HEK293 (cell line): ENCODE results near the gene LRP6.

Experiments used
- CTCF ChIA-PET: fragments of 350-600 bp; formaldehyde crosslinking; extraction: SDS; loops from one replicate; lab custom pipeline; 2021; ENCODE audit warnings: antibody characterized with exemption; lab: Yijun Ruan, JAX
- POLR2A ChIA-PET: fragments of 300-600 bp; formaldehyde crosslinking; extraction: SDS; loops from one replicate; lab custom pipeline; 2020; ENCODE audit warnings: antibody characterized with exemption, inconsistent platforms; lab: Yijun Ruan, JAX
- H3K27ac ChIP-seq: fragments of 200-500 bp; sonication (Bioruptor generic); 2 replicates; pipeline ENCODE4 v1.5.1; 2014; ENCODE audit warnings: low read depth, low read length, control low read depth, inconsistent platforms; ENCODE audit errors: extremely low read depth
- H3K36me3 ChIP-seq, 2 experiments: fragments of 200-500 bp in 1 of 2; sonication (Bioruptor generic) in 1 of 2; 1 replicate in 1 of 2; 2 replicates in 1 of 2; pipeline ENCODE4 v1.5.1; 2014 to 2017; ENCODE audit warnings: inconsistent platforms in 2 of 2, low read length in 2 of 2; ENCODE audit not compliant: control insufficient read depth in 2 of 2, insufficient read depth in 1 of 2
- H3K4me1 ChIP-seq: fragments of 200-500 bp; sonication (Bioruptor generic); 2 replicates; pipeline ENCODE4 v1.5.1; 2014; ENCODE audit warnings: mild to moderate bottlenecking, low read length, inconsistent platforms; ENCODE audit not compliant: control insufficient read depth, insufficient read depth
- H3K4me3 ChIP-seq: 2 replicates; pipeline ENCODE4 v1.5.1; 2011; ENCODE audit warnings: low read depth, mild to moderate bottlenecking, control low read depth, low read length, moderate library complexity
- H3K9me3 ChIP-seq: fragments of 200-500 bp; sonication (Bioruptor generic); 2 replicates; pipeline ENCODE4 v1.5.1; 2014; ENCODE audit warnings: low read depth, low read length, inconsistent platforms; ENCODE audit not compliant: control insufficient read depth, insufficient read depth
- BCL11B ChIP-seq: fragments of 450-650 bp; formaldehyde crosslinking; IDR thresholded peaks from 2 replicates; pipeline ENCODE4 v1.5.1; 2016; ENCODE audit warnings: low read depth, missing biosample characterization, missing genetic modification characterization
- HIC1 ChIP-seq: fragments of 450-650 bp; formaldehyde crosslinking; IDR thresholded peaks from 2 replicates; pipeline ENCODE4 v1.5.1; 2016; ENCODE audit warnings: missing biosample characterization, missing genetic modification characterization
- KLF16 ChIP-seq: fragments of 450-650 bp; formaldehyde crosslinking; IDR thresholded peaks from 2 replicates; pipeline ENCODE4 v1.5.1; 2017; ENCODE audit warnings: missing biosample characterization, missing genetic modification characterization
- PRDM4 ChIP-seq: fragments of 450-650 bp; formaldehyde crosslinking; IDR thresholded peaks from 2 replicates; pipeline ENCODE4 v1.5.1; 2017; ENCODE audit warnings: missing biosample characterization, missing genetic modification characterization
- ZBTB11 ChIP-seq: fragments of 450-650 bp; formaldehyde crosslinking; conservative IDR thresholded peaks from 2 replicates; pipeline ENCODE4 v1.5.1; 2016; ENCODE audit warnings: low read depth, missing biosample characterization, missing genetic modification characterization
- ZEB2 ChIP-seq: fragments of 450-650 bp; formaldehyde crosslinking; IDR thresholded peaks from 2 replicates; pipeline ENCODE4 v1.5.1; 2016; ENCODE audit warnings: missing biosample characterization, missing genetic modification characterization
- ZFP41 ChIP-seq: fragments of 450-650 bp; formaldehyde crosslinking; IDR thresholded peaks from 2 replicates; pipeline ENCODE4 v1.5.1; 2016; ENCODE audit warnings: missing biosample characterization, missing genetic modification characterization, borderline replicate concordance
- ZNF133 ChIP-seq: fragments of 450-650 bp; formaldehyde crosslinking; IDR thresholded peaks from 2 replicates; pipeline ENCODE4 v1.5.1; 2016; ENCODE audit warnings: missing biosample characterization, missing genetic modification characterization
- ZNF214 ChIP-seq: fragments of 450-650 bp; formaldehyde crosslinking; IDR thresholded peaks from 2 replicates; pipeline ENCODE4 v1.5.1; 2017; ENCODE audit warnings: missing biosample characterization, mild to moderate bottlenecking, missing genetic modification characterization, borderline replicate concordance
- ZNF324 ChIP-seq: fragments of 450-650 bp; formaldehyde crosslinking; IDR thresholded peaks from 2 replicates; pipeline ENCODE4 v1.5.1; 2016; ENCODE audit warnings: missing biosample characterization, missing genetic modification characterization
- ZNF544 ChIP-seq: fragments of 450-650 bp; formaldehyde crosslinking; IDR thresholded peaks from 2 replicates; pipeline ENCODE4 v1.5.0; 2017; ENCODE audit warnings: missing biosample characterization, missing genetic modification characterization
- ZNF624 ChIP-seq: fragments of 450-650 bp; formaldehyde crosslinking; IDR thresholded peaks from 2 replicates; pipeline ENCODE4 v1.5.1; 2017; ENCODE audit warnings: missing biosample characterization, missing genetic modification characterization
- ZNF837 ChIP-seq: fragments of 450-650 bp; formaldehyde crosslinking; IDR thresholded peaks from 2 replicates; pipeline ENCODE4 v1.5.1; 2016; ENCODE audit warnings: missing biosample characterization, missing genetic modification characterization

The LRP6 gene

GRCh38 chr12:12198124-12198523 lies 68.7 kb downstream of the LRP6 start:
- no peaks in the 10 kb centered on the region for H3K9me3 ChIP-seq
- ChIA-PET CTCF (no interaction called here), POLR2A (no interaction called here)
- peaks cover 9% of the 10 kb centered on the region; the same call in 1 of the 2 replicates for H3K4me1 ChIP-seq
- H3K4me3 ChIP-seq = no peak overlapping the region
- TF ChIP-seq ZFP41 (no peak), ZNF133 (tag by site-specific recombination) (peak; percentile 99)
- H3K27ac ChIP-seq = no peak overlapping the region
- H3K36me3 ChIP-seq = peaks cover 15 to 20% of the 10 kb centered on the region in 2 experiments; a peak in 2 of 3 replicates

- H3K36me3 ChIP-seq = peaks cover 12 to 16% of the 10 kb centered on the region in 2 experiments; a peak in 2 of 3 replicates
- no peak for TF ChIP-seq ZNF324
- no peak for TF ChIP-seq HIC1 (tag by site-specific recombination)
- TF ChIP-seq BCL11B (tag by site-specific recombination) = no peak
- TF ChIP-seq ZEB2 (tag by site-specific recombination) = no peak
- TF ChIP-seq KLF16 (tag by site-specific recombination) = no peak
- TF ChIP-seq ZBTB11 (tag by site-specific recombination) = no peak
- TF ChIP-seq ZNF837 (tag by site-specific recombination) = no peak
- TF ChIP-seq ZNF624 (tag by site-specific recombination) = no peak
- TF ChIP-seq ZNF214 (tag by site-specific recombination) = no peak
- TF ChIP-seq, all 188 proteins: peak for 0
- Histone ChIP-seq H3K9me3 (no peaks in the 10 kb centered on the region), H3K4me3 (no peak overlapping the region), H3K27ac (no peak overlapping the region), H3K4me1 (peaks cover 12% of the 10 kb centered on the region; the same call in 1 of the 2 replicates)
- ChIA-PET CTCF (no interaction called here), POLR2A (no interaction called here)
Measured at GRCh38 chr12:12197128-12197527, 69.7 kb downstream of the LRP6 start.

- H3K4me1 ChIP-seq = peaks cover 17% of the 10 kb centered on the region
- H3K9me3 ChIP-seq = no peaks in the 10 kb centered on the region
- TF ChIP-seq ZNF544 (no peak), PRDM4 (tag by site-specific recombination) (peak; percentile 56)
- no peak overlapping the region for H3K27ac ChIP-seq
- POLR2A ChIA-PET = no interaction called here
- peaks cover 6 to 7% of the 10 kb centered on the region in 2 experiments; a peak in 2 of 3 replicates for H3K36me3 ChIP-seq
- CTCF ChIA-PET = interaction anchor here (0.6 kb wide), 2 partner anchors 13 to 25 kb away, joined by 3 to 5 read pairs; no protein-coding TSS in a partner anchor
- H3K4me3 ChIP-seq = no peak overlapping the region
Measured at GRCh38 chr12:12195516-12195915, 71.3 kb downstream of the LRP6 start.
